ENCODE measurements around the gene ST8SIA6. TPM values are rescaled to one million over a fixed set of nuclear protein-coding genes. Genes with fewer than 3 reads are reported as not detected.

ST8SIA6 gene
- total and polyA plus RNA-seq, 2 of the 8 experiments (the other 6 are each of a cell fraction or from before 2014, with no cell fraction given) = 0.70 to 1.1 TPM

- no peak overlapping the region for H2BK5ac ChIP-seq (ENCODE audit: low read depth, low read length)
- H4K8ac ChIP-seq (ENCODE audit: extremely low read depth, insufficient read depth, low read length) = no peak overlapping the region
- H3K4me2 ChIP-seq (ENCODE audit: insufficient read depth in 1 of 2, low read depth in 2 of 2, low read length in 2 of 2) = no peak overlapping the region
- H3K36me3 ChIP-seq (ENCODE audit: control insufficient read depth in 2 of 4, insufficient read depth in 4 of 4, low read length in 3 of 4) = no peaks in the 10 kb centered on the region; a peak in 1 of 8 replicates
- no peak overlapping the region for H2AFZ ChIP-seq (ENCODE audit: low read length)
- H2BK20ac ChIP-seq (ENCODE audit: low read length) = no peak overlapping the region
- no peak overlapping the region for H4K5ac ChIP-seq (ENCODE audit: insufficient read length, low read depth, low read length)
- peaks cover under 1 to 6% of the 10 kb centered on the region in 2 experiments; a peak in 3 of 4 replicates for H3K9me3 ChIP-seq (ENCODE audit: insufficient read depth in 2 of 2, low read depth in 1 of 2, low read length in 1 of 2)
- no peak overlapping the region for H3K56ac ChIP-seq (replicated peaks; ENCODE audit: insufficient read length, low read depth, low read length)
- no peak overlapping the region; a peak in 1 of 7 replicates for H3K9ac ChIP-seq (replicated peaks in 1 of 4; ENCODE audit: extremely low read depth in 1 of 4, low read depth in 3 of 4, low read length in 3 of 4)
- no peak overlapping the region for H2BK120ac ChIP-seq (replicated peaks; ENCODE audit: low read depth, low read length)
- no peak for DNase-seq (ENCODE audit: low read depth in 1 of 2, low spot score in 2 of 2)
- H3K18ac ChIP-seq (ENCODE audit: extremely low read depth, low read length) = no peak overlapping the region
- no peaks in the 10 kb centered on the region for H3K79me2 ChIP-seq (ENCODE audit: control insufficient read depth in 1 of 2, insufficient read depth in 2 of 2, low read length in 2 of 2)
- H3K79me1 ChIP-seq (ENCODE audit: low read depth, low read length) = no peaks in the 10 kb centered on the region
- no peak overlapping the region for H4K91ac ChIP-seq (replicated peaks; ENCODE audit: insufficient read length, low read length)
- no peaks in the 10 kb centered on the region for H4K20me1 ChIP-seq (replicated peaks in 1 of 2; ENCODE audit: control insufficient read depth in 1 of 2, insufficient read depth in 2 of 2, low read length in 2 of 2)
- H3K23ac ChIP-seq (ENCODE audit: insufficient read length) = no peak overlapping the region
- no peak overlapping the region; the same call in 1 of the 2 replicates for H3K27ac ChIP-seq (ENCODE audit: low read depth, low read length)
- H3K27me3 ChIP-seq (replicated peaks in 1 of 4; ENCODE audit: control insufficient read depth in 3 of 4, extremely low read depth in 1 of 4, insufficient read depth in 3 of 4, low read length in 3 of 4) = no peaks in the 10 kb centered on the region
- POLR2A ChIA-PET (ENCODE audit: partially characterized antibody) = no interaction called here
- H3K14ac ChIP-seq (ENCODE audit: insufficient read length) = no peak overlapping the region
- H2AK5ac ChIP-seq (ENCODE audit: low read depth, low read length) = no peak overlapping the region
- WGBS, 2 experiments (ENCODE audit: extremely low coverage in 1 of 2, insufficient coverage in 1 of 2, insufficient read length in 1 of 2, insufficient replicate concordance in 2 of 2, low coverage in 1 of 2, low lambda C conversion rate in 2 of 2, missing lambda C conversion rate in 1 of 2) = 74% methylated on average over 2 of the region's 2 CpGs; no CpG with 5 or more reads in 1 of the 2 experiments
- H2BK12ac ChIP-seq (ENCODE audit: low read depth, low read length) = no peak overlapping the region
- H3K4me1 ChIP-seq (replicated peaks in 1 of 4; ENCODE audit: control insufficient read depth in 3 of 4, insufficient read depth in 4 of 4, low read length in 3 of 4) = peaks cover 0 to 2% (median 0%) of the 10 kb centered on the region in 4 experiments; a peak in 1 of 7 replicates
- TF ChIP-seq RBBP5 (IDR thresholded peaks at IDR 0.05; ENCODE audit: borderline replicate concordance, low read depth, low read length) (no peak), SUZ12 (IDR thresholded peaks at IDR 0.05; ENCODE audit: low read length) (no peak), FOSL1 (IDR thresholded peaks at IDR 0.05; ENCODE audit: insufficient read depth, low read depth, low read length) (no peak), RXRA (IDR thresholded peaks at IDR 0.05; ENCODE audit: insufficient read depth, low read depth, low read length) (no peak), SRF (IDR thresholded peaks at IDR 0.05; ENCODE audit: low read depth, low read length) (no peak), ZNF274 (IDR thresholded peaks at IDR 0.05; ENCODE audit: borderline replicate concordance, extremely low read depth, low read length) (no peak), SP4 (IDR thresholded peaks at IDR 0.05; ENCODE audit: low read length) (no peak)
- TF ChIP-seq, protein P1, sequence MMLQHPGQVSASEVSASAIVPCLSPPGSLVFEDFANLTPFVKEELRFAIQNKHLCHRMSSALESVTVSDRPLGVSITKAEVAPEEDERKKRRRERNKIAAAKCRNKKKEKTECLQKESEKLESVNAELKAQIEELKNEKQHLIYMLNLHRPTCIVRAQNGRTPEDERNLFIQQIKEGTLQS (IDR thresholded peaks at IDR 0.05; ENCODE audit: insufficient read depth, low read depth, low read length) = no peak
- no peak overlapping the region for H2BK15ac ChIP-seq (ENCODE audit: low read length)
- H3K23me2 ChIP-seq (ENCODE audit: low read depth, low read length) = no peaks in the 10 kb centered on the region
- no peak overlapping the region for H3K4me3 ChIP-seq (ENCODE audit: extremely low read depth in 1 of 4, insufficient read depth in 2 of 4, low read depth in 3 of 4, low read length in 4 of 4)
- no peak for FAIRE-seq
- no peak overlapping the region for H3K4ac ChIP-seq (replicated peaks; ENCODE audit: insufficient read length, low read depth, low read length)
- CTCF ChIA-PET (ENCODE audit: partially characterized antibody) = interaction anchor here (2.5 kb wide), 1 partner anchor 35 kb away, joined by 5 read pairs; no protein-coding TSS in a partner anchor
These were observed 10.0 kb downstream of the ST8SIA6 start for GRCh38 chr10:17444388-17444714.

Data from H1 (cell line).